HUES48 (cell line): Measurements from ENCODE around the gene GNGT1.
A peak's percentile ranks its signal among the peaks of the same experiment; 100 is the strongest.

ENCODE experiments used
- H3K27ac ChIP-seq: one replicate; pipeline ENCODE4 v1.7.0; 2013; ENCODE audit warnings: low read depth, low read length, inconsistent platforms
- H3K27me3 ChIP-seq: 2 replicates; pipeline ENCODE4 v1.6.1; 2013; ENCODE audit warnings: mild to moderate bottlenecking, low read length; ENCODE audit not compliant: control insufficient read depth, insufficient read depth
- H3K36me3 ChIP-seq: 2 replicates; pipeline ENCODE4 v1.6.1; 2013; ENCODE audit warnings: low read length; ENCODE audit not compliant: control insufficient read depth, insufficient read depth
- H3K4me1 ChIP-seq: 2 replicates; pipeline ENCODE4 v1.6.1; 2013; ENCODE audit warnings: mild to moderate bottlenecking, low read length; ENCODE audit not compliant: control insufficient read depth, insufficient read depth
- H3K4me3 ChIP-seq: 2 replicates; pipeline ENCODE4 v1.5.1; 2013; ENCODE audit warnings: mild to moderate bottlenecking, low read depth, low read length
- H3K9ac ChIP-seq: 2 replicates; pipeline ENCODE4 v1.6.1; 2013; ENCODE audit warnings: mild to moderate bottlenecking, low read depth, low read length, moderate library complexity
- H3K9me3 ChIP-seq: 2 replicates; pipeline ENCODE4 v1.6.1; 2013; ENCODE audit warnings: low read length; ENCODE audit not compliant: control insufficient read depth, insufficient read depth

GNGT1 gene

DNA sequence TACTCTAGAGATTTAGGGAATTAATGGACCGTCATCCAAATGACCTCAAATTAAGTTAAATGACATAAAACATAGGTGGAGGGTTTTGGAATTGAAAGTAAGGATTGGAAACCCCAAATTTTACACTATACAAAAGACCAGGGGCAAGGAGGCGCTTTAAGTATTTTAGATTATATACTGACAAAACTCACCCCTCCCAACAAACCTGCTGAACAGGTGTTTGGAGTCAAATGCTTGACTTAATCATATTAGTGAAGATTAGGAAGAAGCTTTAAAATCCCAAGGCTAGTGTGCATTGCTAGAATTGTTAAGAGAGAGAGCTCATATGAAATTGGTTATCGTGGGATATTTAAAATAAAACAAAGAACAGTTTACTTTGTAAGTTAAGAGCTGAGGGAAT is at the start of gene GNGT1:
GNGT1 (plus strand) TSS at position 301 of the 400 bp plus-strand sequence. CDS start 180 bp downstream, outside the sequence.
- H3K4me3 ChIP-seq = no peak within 1 kb of the TSS

DNA sequence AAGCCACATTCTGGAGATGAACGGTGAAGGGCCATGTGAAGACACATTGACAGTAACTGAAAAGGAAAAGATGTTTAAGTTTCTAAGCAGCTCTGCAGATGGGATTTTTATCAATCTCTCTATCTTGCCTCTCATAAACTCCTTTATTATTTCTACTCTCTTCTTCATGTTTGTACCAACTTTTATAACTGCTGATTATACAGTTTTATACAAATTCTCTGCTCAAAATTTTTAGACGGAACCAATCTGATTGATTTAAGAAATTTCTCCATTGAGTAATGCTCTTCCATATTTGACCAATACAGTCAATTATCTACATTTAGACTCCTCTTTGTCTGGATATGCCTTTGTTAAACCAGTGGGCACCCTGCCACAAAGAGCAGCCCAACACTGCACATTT is 47.5 kb upstream of the GNGT1 start:
- no peaks in the 10 kb centered on the region for H3K4me1 ChIP-seq
- H3K36me3 ChIP-seq = no peaks in the 10 kb centered on the region
- no peak overlapping the region for H3K9ac ChIP-seq

More for the DNA sequence above, at the start of gene GNGT1:
- Histone ChIP-seq H3K9me3 (no peaks in the 10 kb centered on the region), H3K36me3 (no peaks in the 10 kb centered on the region), H3K4me1 (0 out of 2 replicates have a peak, but pooled peaks cover 4% of the 10 kb centered on the region), H3K9ac (no peak within 1 kb of the TSS), H3K27me3 (no peaks in the 10 kb centered on the region), H3K27ac (no peak within 1 kb of the TSS)

DNA sequence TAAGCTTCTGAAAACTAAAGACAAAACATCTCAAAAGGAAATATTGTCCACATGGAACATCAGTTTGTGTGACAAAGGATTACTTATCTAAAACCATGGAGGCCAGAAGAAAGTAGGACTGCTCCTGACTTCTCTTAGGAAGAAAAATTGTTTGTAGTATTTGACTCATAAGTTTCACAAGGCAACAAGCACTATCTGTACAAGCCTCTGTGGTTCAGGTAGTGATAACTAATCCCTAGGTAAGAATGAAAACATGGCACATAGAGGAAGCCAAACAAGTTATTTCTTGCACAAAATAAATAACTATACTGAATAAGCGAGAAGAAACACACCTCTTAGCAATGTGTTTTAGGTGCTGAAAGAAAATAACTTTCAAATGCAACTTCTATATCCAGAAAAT is 46.1 kb upstream of the GNGT1 start:
- no peak overlapping the region for H3K9ac ChIP-seq
- H3K4me3 ChIP-seq = no peak overlapping the region
- H3K36me3 ChIP-seq = no peaks in the 10 kb centered on the region
- H3K27ac ChIP-seq = no peak overlapping the region
- no peaks in the 10 kb centered on the region for H3K9me3 ChIP-seq
- no peaks in the 10 kb centered on the region for H3K4me1 ChIP-seq
- no peaks in the 10 kb centered on the region for H3K27me3 ChIP-seq

More for the DNA sequence above, 47.5 kb upstream of the GNGT1 start:
- no peaks in the 10 kb centered on the region for H3K9me3 ChIP-seq
- no peak overlapping the region for H3K4me3 ChIP-seq
- no peaks in the 10 kb centered on the region for H3K27me3 ChIP-seq
- no peak overlapping the region for H3K27ac ChIP-seq

DNA sequence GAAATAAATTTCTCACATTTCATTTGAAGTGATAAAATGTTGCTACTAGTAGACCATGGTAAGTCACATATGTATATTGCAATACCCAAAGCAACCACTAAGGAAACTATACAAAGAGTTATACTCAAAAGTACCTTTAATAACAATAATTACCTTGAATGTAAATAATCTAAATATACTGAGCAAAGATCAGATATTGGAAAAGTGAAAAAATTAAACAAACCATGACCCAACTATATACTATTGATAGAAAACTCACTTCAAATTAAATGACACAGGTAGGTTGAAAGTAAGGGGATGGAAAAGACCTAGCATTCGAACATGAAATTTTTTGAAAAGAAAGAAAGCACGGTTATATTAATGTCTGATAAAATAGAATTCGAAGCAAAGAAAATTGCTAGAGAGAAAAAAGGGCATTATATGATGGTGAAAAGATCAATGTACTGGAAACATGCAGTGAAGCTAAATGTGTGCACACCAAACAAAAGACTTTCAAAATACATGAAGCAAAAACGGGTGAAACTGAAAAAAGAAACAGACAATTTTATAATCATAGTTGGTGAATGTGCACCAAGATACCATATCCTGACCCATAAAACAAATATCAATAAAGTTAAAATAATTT is 44.9 kb upstream of the GNGT1 start:
- no peak overlapping the region for H3K4me3 ChIP-seq
- H3K27ac ChIP-seq = no peak overlapping the region
- no peaks in the 10 kb centered on the region for H3K27me3 ChIP-seq
- H3K9ac ChIP-seq = no peak overlapping the region
- H3K36me3 ChIP-seq = no peaks in the 10 kb centered on the region
- no peaks in the 10 kb centered on the region for H3K4me1 ChIP-seq
- no peaks in the 10 kb centered on the region for H3K9me3 ChIP-seq

DNA sequence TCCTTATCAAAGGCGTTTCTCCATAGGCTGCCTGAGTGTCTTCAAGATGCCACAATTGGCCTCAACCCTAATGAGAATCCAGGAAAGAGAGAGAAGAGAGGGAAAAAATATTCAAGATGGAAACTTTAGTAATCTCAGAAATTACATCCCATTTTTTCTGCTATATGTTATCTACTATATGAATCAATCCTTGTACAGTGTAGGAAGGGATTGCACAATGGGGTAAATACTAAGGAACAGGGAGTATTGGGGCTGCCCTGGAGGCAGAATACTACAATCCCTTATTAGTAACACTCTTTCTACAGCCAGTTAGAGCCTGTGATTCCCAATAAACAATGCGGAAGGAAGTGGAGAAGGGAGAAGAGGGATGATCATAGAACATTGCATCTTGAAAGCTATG is 43.7 kb upstream of the GNGT1 start:
- H3K27ac ChIP-seq = no peak overlapping the region
- H3K9ac ChIP-seq = no peak overlapping the region
- no peak overlapping the region for H3K4me3 ChIP-seq
- H3K4me1 ChIP-seq = no peaks in the 10 kb centered on the region
- no peaks in the 10 kb centered on the region for H3K9me3 ChIP-seq
- H3K27me3 ChIP-seq = no peaks in the 10 kb centered on the region
- no peaks in the 10 kb centered on the region for H3K36me3 ChIP-seq

DNA sequence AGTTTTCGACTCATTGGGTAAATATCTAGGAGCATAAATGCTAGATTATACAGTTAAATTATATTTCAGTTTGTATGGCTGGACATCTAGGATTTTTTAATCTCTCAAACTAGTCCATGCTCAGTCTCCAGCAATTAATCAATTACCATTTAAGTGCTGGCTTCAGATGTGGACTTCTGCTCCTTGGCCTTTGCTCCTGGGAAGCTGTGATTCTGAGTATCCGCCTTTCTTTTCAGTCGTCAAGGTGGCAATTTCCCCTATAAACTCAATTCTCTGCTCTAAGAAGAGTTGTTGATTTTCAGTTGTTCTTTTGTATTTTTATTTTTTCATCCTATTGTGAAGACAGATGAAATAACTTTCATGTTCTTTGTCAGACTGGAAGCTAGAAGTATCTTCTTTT is 39.5 kb upstream of the GNGT1 start:
- no peak overlapping the region for H3K4me3 ChIP-seq
- H3K36me3 ChIP-seq = no peaks in the 10 kb centered on the region
- H3K9me3 ChIP-seq = no peaks in the 10 kb centered on the region
- H3K4me1 ChIP-seq = no peaks in the 10 kb centered on the region
- no peak overlapping the region for H3K27ac ChIP-seq
- H3K9ac ChIP-seq = no peak overlapping the region
- no peaks in the 10 kb centered on the region for H3K27me3 ChIP-seq

DNA sequence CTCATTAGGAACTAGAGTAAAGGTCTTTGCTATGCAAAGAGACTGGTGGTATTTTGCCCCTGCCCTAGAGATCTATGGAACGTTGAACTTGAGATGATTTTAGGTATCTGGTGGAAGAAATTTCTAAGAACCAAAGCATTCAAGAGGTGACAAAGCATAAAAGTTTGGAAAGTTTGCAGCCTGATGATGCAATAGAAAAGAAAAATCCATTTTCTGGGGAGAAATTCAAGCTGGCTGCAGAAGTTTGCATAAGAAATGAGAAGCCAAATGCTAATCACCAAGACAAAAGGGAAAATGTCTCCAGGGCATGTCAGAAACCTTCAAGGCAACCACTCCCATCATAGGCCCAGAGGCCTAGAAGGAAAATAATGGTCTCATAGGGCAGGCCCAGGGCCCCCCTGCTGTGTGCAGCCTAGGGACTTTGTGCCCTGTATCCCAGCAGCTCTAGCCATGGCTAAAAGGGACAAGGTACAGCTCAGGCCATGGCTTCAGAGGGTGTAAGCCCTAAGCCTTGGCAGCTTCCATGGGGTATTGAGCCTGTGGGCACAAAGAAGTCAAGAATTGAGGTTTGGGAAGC is 32.3 kb upstream of the GNGT1 start:
- no peaks in the 10 kb centered on the region for H3K36me3 ChIP-seq
- H3K27ac ChIP-seq = peak overlapping the region; percentile 59
- peaks cover 5% of the 10 kb centered on the region; the same call in 1 of the 2 replicates for H3K4me1 ChIP-seq
- peaks cover 19% of the 10 kb centered on the region for H3K9me3 ChIP-seq
- H3K27me3 ChIP-seq = no peaks in the 10 kb centered on the region
- H3K4me3 ChIP-seq = no peak overlapping the region
- no peak overlapping the region for H3K9ac ChIP-seq

DNA sequence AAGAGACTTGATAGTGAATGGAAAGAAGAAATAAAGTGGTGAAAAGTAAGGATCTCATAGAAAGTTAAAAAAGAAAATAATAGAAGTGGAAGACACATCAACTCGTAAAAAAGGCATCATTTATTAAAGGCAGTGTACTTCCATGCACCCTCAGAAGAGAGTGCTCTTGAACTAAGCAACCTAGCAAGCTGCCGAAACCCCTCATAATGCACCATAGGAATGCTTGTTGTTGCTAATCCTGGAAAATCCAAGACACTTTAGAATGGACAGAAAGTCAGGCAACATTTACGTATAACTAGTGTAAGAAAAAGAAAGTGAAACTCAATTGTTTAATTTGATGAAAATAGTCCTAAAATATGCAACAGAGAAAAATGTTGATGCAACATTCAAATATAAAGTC is 28.6 kb upstream of the GNGT1 start:
- peaks cover 5% of the 10 kb centered on the region; the same call in 1 of the 2 replicates for H3K4me1 ChIP-seq
- peaks cover 19% of the 10 kb centered on the region for H3K9me3 ChIP-seq
- no peaks in the 10 kb centered on the region for H3K27me3 ChIP-seq
- H3K27ac ChIP-seq = no peak overlapping the region
- H3K4me3 ChIP-seq = no peak overlapping the region
- no peak overlapping the region for H3K9ac ChIP-seq
- H3K36me3 ChIP-seq = no peaks in the 10 kb centered on the region

DNA sequence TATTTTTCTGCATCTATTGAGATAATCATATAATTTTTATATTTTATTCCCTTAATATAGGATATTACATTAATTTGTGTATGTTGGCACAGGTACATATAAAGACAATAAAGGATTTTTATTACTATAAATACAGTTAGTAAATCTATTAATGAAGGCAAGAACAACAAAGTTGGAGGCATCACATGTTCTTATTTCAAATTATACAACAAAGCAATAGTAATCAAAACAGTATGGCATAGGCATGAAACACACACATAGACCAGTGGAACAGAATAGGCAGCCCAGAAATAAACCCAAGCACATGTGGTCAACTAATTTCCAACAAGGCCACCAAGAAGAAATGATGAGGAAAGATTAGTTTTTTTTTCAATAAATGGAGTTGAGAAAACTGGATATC is 27.0 kb upstream of the GNGT1 start:
- Histone ChIP-seq H3K9ac (no peak overlapping the region), H3K27ac (no peak overlapping the region), H3K4me1 (no peaks in the 10 kb centered on the region), H3K27me3 (no peaks in the 10 kb centered on the region), H3K36me3 (no peaks in the 10 kb centered on the region), H3K4me3 (no peak overlapping the region), H3K9me3 (peaks cover 12% of the 10 kb centered on the region; the same call in 1 of the 2 replicates)

DNA sequence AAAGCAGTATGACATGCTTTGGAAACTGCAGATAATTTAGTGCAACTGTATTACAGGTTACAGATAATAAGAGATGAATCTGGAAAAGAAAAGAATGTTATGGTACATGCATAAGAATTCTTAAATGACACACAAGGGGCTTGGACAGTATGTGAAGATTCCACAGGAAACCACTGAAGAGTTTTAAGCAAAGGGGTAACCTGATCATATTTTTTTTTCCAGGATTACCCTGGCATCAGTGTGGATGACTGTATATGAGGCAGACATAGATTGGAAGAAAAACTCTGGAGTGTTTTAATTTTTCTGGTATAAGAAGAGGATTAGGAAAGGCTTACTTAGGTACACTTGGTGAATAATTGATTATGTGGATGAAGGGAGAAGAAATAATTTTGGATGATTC is 23.9 kb upstream of the GNGT1 start:
- Histone ChIP-seq H3K27me3 (no peaks in the 10 kb centered on the region), H3K9ac (no peak overlapping the region), H3K4me3 (no peak overlapping the region), H3K4me1 (no peaks in the 10 kb centered on the region), H3K27ac (no peak overlapping the region), H3K9me3 (0 out of 2 replicates have a peak, but pooled peaks cover 3% of the 10 kb centered on the region), H3K36me3 (no peaks in the 10 kb centered on the region)

DNA sequence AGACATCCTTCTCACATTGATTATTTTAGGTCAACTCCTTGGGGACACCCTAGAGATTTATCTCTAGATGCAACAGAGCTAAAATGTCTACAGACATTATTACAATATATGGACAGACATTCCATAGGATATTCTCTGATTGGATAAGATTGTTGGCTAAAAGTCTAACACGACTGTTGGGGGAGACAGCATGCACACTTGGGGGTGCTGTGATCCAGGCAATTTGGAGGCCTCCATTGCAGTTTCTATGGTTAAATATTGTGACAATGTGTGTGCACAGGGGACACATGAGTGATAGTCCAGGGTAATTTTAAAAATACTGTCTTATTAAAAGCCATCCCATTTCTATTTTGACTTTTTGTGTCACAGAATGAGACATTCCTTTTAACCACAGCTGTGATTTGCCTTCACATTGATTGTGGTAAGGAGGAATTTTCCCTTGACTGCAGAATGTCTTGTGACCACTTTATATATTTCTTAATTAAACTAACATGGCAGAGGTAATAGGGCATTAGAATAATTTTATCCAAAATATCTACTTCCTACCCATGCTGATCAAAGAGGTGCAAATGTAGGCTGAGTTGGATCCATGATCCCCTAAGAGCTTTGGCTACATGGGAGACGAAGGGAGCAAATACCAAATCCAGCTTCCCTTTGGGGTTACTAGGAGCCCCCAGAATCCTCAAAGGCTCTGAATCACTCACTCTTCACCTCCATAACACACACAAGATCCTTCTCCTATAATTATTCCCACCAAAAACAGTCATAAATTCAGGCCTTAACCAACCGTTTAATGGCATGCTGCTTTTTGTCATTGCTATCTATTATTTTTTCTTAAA is 23.1 kb upstream of the GNGT1 start:
- Histone ChIP-seq H3K27me3 (no peaks in the 10 kb centered on the region), H3K36me3 (no peaks in the 10 kb centered on the region)

More for the DNA sequence above, 23.1 kb upstream of the GNGT1 start:
- Histone ChIP-seq H3K9me3 (0 out of 2 replicates have a peak, but pooled peaks cover 3% of the 10 kb centered on the region), H3K9ac (no peak overlapping the region), H3K4me1 (no peaks in the 10 kb centered on the region), H3K4me3 (no peak overlapping the region), H3K27ac (no peak overlapping the region)
